GM10266 (cell line): ENCODE data around the gene MRE11.

Experiments used
- DNase-seq: peaks from one replicate; pipeline ENCODE4 v3.0.0; 2012; ENCODE audit errors: extremely low spot score
- TF ChIP-seq, protein P1 (sequence below): IDR thresholded peaks from 2 replicates; pipeline ENCODE4 v1.5.1; 2012; ENCODE audit warnings: mild to moderate bottlenecking, low read depth; ENCODE audit not compliant: control insufficient read depth, insufficient read depth; ENCODE audit errors: missing control alignments

MRE11 gene

GRCh38 chr11:94493281-94494125 is at the start of gene MRE11, which contains the start of gene ANKRD49:
TSS of gene MRE11 (minus strand) at chr11:94493844. CDS start at chr11:94492801, 1,043 bp downstream.
TSS of gene ANKRD49 (plus strand) at chr11:94493984. CDS start at chr11:94496694, 2,710 bp downstream.
- TF ChIP-seq, protein P1, sequence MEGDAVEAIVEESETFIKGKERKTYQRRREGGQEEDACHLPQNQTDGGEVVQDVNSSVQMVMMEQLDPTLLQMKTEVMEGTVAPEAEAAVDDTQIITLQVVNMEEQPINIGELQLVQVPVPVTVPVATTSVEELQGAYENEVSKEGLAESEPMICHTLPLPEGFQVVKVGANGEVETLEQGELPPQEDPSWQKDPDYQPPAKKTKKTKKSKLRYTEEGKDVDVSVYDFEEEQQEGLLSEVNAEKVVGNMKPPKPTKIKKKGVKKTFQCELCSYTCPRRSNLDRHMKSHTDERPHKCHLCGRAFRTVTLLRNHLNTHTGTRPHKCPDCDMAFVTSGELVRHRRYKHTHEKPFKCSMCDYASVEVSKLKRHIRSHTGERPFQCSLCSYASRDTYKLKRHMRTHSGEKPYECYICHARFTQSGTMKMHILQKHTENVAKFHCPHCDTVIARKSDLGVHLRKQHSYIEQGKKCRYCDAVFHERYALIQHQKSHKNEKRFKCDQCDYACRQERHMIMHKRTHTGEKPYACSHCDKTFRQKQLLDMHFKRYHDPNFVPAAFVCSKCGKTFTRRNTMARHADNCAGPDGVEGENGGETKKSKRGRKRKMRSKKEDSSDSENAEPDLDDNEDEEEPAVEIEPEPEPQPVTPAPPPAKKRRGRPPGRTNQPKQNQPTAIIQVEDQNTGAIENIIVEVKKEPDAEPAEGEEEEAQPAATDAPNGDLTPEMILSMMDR, result no peak
- DNase-seq, result peak; percentile 87

DNA sequence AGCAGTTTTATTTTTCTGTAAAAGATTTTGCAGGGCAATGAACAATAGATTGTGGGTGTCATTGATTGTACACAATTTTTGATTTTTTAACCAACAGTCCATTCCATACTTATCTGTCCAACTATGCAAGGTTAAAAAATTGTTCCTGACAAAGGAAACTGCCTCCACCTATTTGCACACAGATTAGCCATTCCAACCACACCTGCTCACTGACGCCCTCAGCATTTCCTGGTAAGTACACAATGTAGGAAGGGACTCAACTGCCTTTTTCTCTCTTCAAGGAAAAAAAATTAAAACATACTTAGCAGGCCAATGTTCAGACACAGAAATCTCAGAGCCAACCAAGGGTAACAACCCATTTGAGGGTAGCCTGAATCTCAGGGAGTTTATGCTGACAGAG is 45.8 kb upstream of the MRE11 start:
- no peak for DNase-seq
- TF ChIP-seq, protein P1, result no peak

- TF ChIP-seq, protein P1, result no peak
- no peak for DNase-seq
Measured at GRCh38 chr11:94537031-94537600, 43.5 kb upstream of the MRE11 start.

DNA sequence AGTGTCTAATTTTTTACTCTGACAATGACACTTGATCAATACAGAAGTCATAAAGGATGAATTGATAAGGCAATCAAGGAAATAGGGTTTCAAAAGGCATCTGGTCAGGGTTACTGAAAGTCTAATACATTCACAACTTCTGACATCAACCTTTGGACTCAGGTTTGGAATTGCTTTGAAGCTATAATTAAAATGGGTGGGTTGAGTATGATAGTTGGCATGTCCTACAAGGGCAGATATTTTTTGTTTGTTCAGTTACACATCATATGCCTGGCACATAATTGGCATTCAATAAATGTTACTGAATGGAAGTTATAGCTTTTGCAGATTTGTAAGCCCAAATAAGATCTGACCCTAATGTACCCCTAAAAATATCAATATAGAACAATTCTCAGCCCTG is 42.7 kb upstream of the MRE11 start:
- TF ChIP-seq, protein P1, result no peak

GRCh38 chr11:94533696-94534630 is 40.3 kb upstream of the MRE11 start:
- TF ChIP-seq, protein P1, result no peak
- DNase-seq, result no peak

More for the DNA sequence above, 42.7 kb upstream of the MRE11 start:
- DNase-seq, result no peak

DNA sequence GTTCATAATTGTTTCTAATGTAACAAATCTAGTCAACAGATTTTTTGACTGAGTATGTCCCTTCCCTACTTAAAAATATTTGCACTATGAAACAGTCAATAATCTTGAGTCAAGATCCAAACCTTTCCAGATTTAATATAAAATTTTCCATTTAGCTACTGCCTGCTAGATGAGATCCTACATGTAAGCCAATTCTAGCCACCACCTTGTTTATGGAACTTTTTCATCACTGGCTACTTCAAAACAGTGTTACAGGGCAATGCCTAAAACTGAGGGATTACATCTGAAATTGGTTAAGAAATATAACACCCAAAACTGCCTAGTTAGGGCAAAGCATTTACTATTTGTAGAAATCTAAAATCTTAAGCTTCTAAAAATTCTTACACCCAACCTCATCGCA is 39.6 kb upstream of the MRE11 start:
- DNase-seq, result no peak
- TF ChIP-seq, protein P1, result no peak

- no peak for DNase-seq
- TF ChIP-seq, protein P1, result no peak
Measured at GRCh38 chr11:94532211-94532610, 38.6 kb upstream of the MRE11 start.
